Mucosa of rectum (tissue), 2 donors: ENCODE results near the gene POC5.

Experiments used
- H3K27ac ChIP-seq, 2 donors: one replicate each; pipeline ENCODE4 v1.7.0; 2013; ENCODE audit warnings: inconsistent platforms in 2 of 2, low read depth in 2 of 2, low read length in 2 of 2
- H3K27me3 ChIP-seq, 2 donors: one replicate each; pipeline ENCODE4 v1.7.0; 2013; ENCODE audit warnings: low read length in 2 of 2; ENCODE audit not compliant: control insufficient read depth in 2 of 2, insufficient read depth in 2 of 2
- H3K36me3 ChIP-seq, 2 donors: one replicate each; pipeline ENCODE4 v1.7.0; 2013; ENCODE audit warnings: low read length in 2 of 2; ENCODE audit not compliant: control insufficient read depth in 2 of 2, insufficient read depth in 2 of 2
- H3K4me1 ChIP-seq, 2 donors: one replicate each; pipeline ENCODE4 v1.7.0; 2013; ENCODE audit warnings: low read length in 2 of 2, mild to moderate bottlenecking in 1 of 2; ENCODE audit not compliant: control insufficient read depth in 2 of 2, insufficient read depth in 2 of 2
- H3K4me3 ChIP-seq, 2 donors: one replicate each; pipeline ENCODE4 v1.7.0; 2013; ENCODE audit warnings: low read length in 2 of 2
- H3K9ac ChIP-seq, 2 donors: one replicate each; pipeline ENCODE4 v1.7.0; 2013; ENCODE audit warnings: low read length in 2 of 2, low read depth in 1 of 2, mild to moderate bottlenecking in 1 of 2
- H3K9me3 ChIP-seq, 2 donors: one replicate each; pipeline ENCODE4 v1.7.0; 2013; ENCODE audit warnings: low read length in 2 of 2; ENCODE audit not compliant: control insufficient read depth in 2 of 2
- donor health status: healthy.
- donor health status: Normal muscosa, but diverticular disease.

POC5 gene

GRCh38 chr5:75640826-75641225 lies 76.4 kb downstream of the POC5 start:
- Histone ChIP-seq H3K9me3 (no peaks in the 10 kb centered on the region), H3K9ac (no peak overlapping the region), H3K27ac (no peak overlapping the region), H3K4me1 (no peaks in the 10 kb centered on the region), H3K36me3 (no peaks in the 10 kb centered on the region), H3K27me3 (no peaks in the 10 kb centered on the region), H3K4me3 (no peak overlapping the region)

GRCh38 chr5:75640395-75640794 lies 76.8 kb downstream of the POC5 start:
- Histone ChIP-seq H3K36me3 (no peaks in the 10 kb centered on the region), H3K27ac (no peak overlapping the region), H3K9ac (no peak overlapping the region), H3K4me1 (no peaks in the 10 kb centered on the region), H3K4me3 (no peak overlapping the region), H3K27me3 (no peaks in the 10 kb centered on the region), H3K9me3 (no peaks in the 10 kb centered on the region)

- no peaks in the 10 kb centered on the region for H3K36me3 ChIP-seq
- H3K9ac ChIP-seq = no peak overlapping the region
- H3K4me1 ChIP-seq = no peaks in the 10 kb centered on the region
- H3K27me3 ChIP-seq = no peaks in the 10 kb centered on the region
- H3K27ac ChIP-seq = no peak overlapping the region
- H3K4me3 ChIP-seq = no peak overlapping the region
- no peaks in the 10 kb centered on the region for H3K9me3 ChIP-seq
Observed at GRCh38 chr5:75639535-75640311, 77.5 kb downstream of the POC5 start.

- Histone ChIP-seq H3K27ac (no peak overlapping the region), H3K27me3 (no peaks in the 10 kb centered on the region), H3K4me3 (no peak overlapping the region), H3K9ac (no peak overlapping the region), H3K4me1 (no peaks in the 10 kb centered on the region), H3K36me3 (no peaks in the 10 kb centered on the region), H3K9me3 (no peaks in the 10 kb centered on the region)
Observed at GRCh38 chr5:75637949-75638348, 79.3 kb downstream of the POC5 start.

- Histone ChIP-seq H3K4me3 (no peak overlapping the region), H3K36me3 (no peaks in the 10 kb centered on the region), H3K27ac (no peak overlapping the region), H3K27me3 (no peaks in the 10 kb centered on the region), H3K4me1 (no peaks in the 10 kb centered on the region), H3K9ac (no peak overlapping the region), H3K9me3 (no peaks in the 10 kb centered on the region)
Observed at GRCh38 chr5:75632321-75632720, 84.9 kb downstream of the POC5 start.

GRCh38 chr5:75630875-75631274 lies 86.4 kb downstream of the POC5 start:
- Histone ChIP-seq H3K27me3 (no peaks in the 10 kb centered on the region), H3K9me3 (no peaks in the 10 kb centered on the region), H3K9ac (no peak overlapping the region), H3K4me3 (no peak overlapping the region), H3K27ac (no peak overlapping the region), H3K36me3 (no peaks in the 10 kb centered on the region), H3K4me1 (no peaks in the 10 kb centered on the region)

GRCh38 chr5:75627801-75628200 lies 89.4 kb downstream of the POC5 start:
- Histone ChIP-seq H3K4me1 (peaks cover 3 to 12% of the 10 kb centered on the region in 2 donors), H3K9me3 (no peaks in the 10 kb centered on the region), H3K27ac (no peak overlapping the region), H3K9ac (no peak overlapping the region), H3K4me3 (no peak overlapping the region), H3K36me3 (no peaks in the 10 kb centered on the region), H3K27me3 (no peaks in the 10 kb centered on the region)

- H3K36me3 ChIP-seq = no peaks in the 10 kb centered on the region
- no peaks in the 10 kb centered on the region for H3K9me3 ChIP-seq
- H3K4me1 ChIP-seq = peaks cover 3 to 16% of the 10 kb centered on the region in 2 donors
- H3K4me3 ChIP-seq = no peak overlapping the region
- no peaks in the 10 kb centered on the region for H3K27me3 ChIP-seq
- H3K9ac ChIP-seq = no peak overlapping the region
- H3K27ac ChIP-seq = no peak overlapping the region
Observed at GRCh38 chr5:75626959-75627358, 90.3 kb downstream of the POC5 start.
